Fibroblast of mammary gland (primary cell): ENCODE results near the gene TSHZ2.
"Not testable (repeated sequence)": the region's sequence is repeated elsewhere in the genome, so short reads cannot be mapped to it uniquely, and the experiment has no call there.

Source experiments
- DNase-seq: peaks from one replicate; pipeline ENCODE4 v3.0.0-alpha.2; 2010; ENCODE audit warnings: low read depth
- H3K4me3 ChIP-seq: 2 replicates; pipeline ENCODE4 v1.5.1; 2011; ENCODE audit warnings: low read depth, mild to moderate bottlenecking, low read length, moderate library complexity; ENCODE audit not compliant: control insufficient read depth
- TF ChIP-seq, protein P1 (sequence below): conservative IDR thresholded peaks from 2 replicates; pipeline ENCODE4 v1.5.1; 2011; ENCODE audit warnings: low read depth, low read length, inconsistent platforms; ENCODE audit not compliant: control insufficient read depth, insufficient read depth

Gene TSHZ2

DNA sequence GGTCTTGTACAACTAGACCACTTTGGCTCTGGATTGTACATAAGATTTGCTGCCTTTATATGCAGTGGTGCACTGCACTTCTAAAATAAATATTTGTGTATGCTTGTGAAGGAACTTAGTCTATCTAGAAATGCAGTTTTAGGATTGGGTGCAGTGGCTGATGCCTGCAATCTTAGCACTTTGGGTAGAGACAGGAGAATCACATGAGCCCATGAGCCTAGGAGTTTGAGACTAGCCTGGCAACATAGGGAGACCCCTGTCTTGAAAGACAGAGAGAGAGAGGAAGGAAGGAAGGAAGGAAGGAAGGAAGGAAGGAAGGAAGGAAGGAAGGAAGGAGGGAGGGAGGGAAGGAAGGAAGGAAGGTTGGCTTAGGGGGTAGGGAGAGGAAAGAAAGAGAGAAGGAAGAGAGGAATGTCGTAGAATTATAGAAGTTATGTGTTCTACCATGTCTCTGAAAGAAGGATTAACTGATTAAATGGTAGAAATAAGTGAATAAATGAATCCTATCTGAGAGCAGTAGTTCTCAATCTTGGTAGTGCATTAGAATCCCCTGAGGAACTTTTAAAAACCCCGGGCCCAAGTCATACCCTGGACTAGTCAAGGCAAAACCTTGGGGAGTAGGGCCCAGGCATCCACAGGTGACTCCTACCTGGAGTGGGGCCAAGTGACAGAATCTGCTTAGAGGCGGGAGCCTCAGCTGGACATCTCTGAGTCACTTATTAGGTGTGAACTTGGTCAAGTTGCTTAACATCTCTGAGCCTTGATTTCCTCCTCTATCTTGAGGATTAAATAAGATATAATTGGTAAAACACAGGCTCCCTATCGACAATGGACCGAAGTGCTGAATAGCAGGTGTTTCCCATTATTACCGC lies 491.2 kb downstream of the TSHZ2 start:
- TF ChIP-seq, protein P1, sequence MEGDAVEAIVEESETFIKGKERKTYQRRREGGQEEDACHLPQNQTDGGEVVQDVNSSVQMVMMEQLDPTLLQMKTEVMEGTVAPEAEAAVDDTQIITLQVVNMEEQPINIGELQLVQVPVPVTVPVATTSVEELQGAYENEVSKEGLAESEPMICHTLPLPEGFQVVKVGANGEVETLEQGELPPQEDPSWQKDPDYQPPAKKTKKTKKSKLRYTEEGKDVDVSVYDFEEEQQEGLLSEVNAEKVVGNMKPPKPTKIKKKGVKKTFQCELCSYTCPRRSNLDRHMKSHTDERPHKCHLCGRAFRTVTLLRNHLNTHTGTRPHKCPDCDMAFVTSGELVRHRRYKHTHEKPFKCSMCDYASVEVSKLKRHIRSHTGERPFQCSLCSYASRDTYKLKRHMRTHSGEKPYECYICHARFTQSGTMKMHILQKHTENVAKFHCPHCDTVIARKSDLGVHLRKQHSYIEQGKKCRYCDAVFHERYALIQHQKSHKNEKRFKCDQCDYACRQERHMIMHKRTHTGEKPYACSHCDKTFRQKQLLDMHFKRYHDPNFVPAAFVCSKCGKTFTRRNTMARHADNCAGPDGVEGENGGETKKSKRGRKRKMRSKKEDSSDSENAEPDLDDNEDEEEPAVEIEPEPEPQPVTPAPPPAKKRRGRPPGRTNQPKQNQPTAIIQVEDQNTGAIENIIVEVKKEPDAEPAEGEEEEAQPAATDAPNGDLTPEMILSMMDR: no peak
- no peak overlapping the region for H3K4me3 ChIP-seq
- no peak for DNase-seq

DNA sequence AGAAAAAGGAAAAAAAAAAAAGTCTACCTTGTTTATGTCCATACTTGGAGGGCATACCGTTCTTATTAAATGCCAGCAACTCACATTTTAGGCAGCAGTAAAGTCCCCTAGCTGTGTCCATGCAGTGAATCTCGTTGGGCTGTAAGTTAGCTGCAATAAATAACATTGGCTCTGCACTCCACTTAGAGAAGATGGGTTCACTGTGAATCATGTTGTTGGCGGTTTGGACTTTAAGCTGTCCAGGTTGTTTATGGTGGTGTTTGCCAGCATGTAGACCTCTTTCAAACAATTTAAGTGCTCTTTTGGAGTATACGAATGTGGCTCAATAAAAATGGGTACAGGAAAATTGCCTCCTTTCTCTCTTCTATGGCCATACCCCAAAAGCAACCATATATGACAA lies 494.1 kb downstream of the TSHZ2 start:
- TF ChIP-seq, protein P1: no peak
- DNase-seq: no peak
- no peak overlapping the region for H3K4me3 ChIP-seq

DNA sequence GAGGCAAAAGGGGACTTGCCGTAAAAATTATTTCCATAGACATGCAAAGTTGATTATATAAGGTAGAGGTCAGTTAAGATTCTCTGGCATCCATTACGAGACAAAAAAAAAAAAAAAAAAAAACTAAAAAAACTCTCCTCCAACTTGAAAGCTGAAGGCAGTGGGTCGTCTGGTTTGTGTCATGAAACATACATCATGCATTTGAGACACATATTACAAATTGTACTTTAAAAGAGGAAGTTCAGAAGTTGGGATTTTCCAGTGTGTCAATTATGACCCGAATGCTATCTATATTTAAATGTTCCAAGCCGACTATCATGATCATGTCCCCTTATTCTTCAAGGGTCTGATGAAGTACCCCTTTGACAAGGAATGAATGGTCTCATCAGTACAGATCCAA lies 496.4 kb downstream of the TSHZ2 start:
- TF ChIP-seq, protein P1: no peak
- DNase-seq: no peak

DNA sequence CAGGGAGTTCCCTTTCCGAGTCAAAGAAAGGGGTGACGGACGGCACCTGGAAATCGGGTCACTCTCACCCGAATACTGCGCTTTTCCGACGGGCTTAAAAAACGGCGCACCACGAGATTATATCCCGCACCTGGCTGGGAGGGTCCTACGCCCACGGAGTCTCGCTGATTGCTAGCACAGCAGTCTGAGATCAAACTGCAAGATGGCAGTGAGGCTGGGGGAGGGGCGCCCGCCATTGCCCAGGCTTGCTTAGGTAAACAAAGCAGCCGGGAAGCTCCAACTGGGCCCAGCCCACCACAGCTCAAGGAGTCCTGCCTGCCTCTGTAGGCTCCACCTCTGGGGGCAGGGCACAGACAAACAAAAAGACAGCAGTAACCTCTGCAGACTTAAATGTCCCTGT lies 500.7 kb downstream of the TSHZ2 start:
- DNase-seq: not testable (repeated sequence)

More for the DNA sequence above, 496.4 kb downstream of the TSHZ2 start:
- H3K4me3 ChIP-seq: no peak overlapping the region

DNA sequence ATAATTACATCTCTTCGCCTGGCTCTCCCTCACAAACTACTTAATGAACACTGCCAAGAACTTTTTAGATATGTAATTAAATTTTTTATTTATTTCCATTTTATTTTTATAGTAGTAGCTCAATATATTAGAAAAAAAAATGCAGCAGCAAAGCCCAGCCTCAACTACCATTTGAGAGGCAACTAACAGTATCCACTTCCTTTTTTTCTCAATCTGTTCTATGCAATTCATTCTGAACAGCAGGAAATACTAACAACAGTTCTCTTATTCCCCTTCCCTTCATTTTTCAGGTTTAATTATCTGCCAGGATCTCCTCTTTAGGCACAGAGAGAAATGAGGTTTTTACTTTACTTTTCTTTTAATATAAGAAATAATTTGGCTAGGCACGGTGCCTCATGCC lies 508.8 kb downstream of the TSHZ2 start:
- DNase-seq: no peak
- H3K4me3 ChIP-seq: no peak overlapping the region
- TF ChIP-seq, protein P1: no peak

More for the DNA sequence above, 500.7 kb downstream of the TSHZ2 start:
- not testable (repeated sequence) for H3K4me3 ChIP-seq

DNA sequence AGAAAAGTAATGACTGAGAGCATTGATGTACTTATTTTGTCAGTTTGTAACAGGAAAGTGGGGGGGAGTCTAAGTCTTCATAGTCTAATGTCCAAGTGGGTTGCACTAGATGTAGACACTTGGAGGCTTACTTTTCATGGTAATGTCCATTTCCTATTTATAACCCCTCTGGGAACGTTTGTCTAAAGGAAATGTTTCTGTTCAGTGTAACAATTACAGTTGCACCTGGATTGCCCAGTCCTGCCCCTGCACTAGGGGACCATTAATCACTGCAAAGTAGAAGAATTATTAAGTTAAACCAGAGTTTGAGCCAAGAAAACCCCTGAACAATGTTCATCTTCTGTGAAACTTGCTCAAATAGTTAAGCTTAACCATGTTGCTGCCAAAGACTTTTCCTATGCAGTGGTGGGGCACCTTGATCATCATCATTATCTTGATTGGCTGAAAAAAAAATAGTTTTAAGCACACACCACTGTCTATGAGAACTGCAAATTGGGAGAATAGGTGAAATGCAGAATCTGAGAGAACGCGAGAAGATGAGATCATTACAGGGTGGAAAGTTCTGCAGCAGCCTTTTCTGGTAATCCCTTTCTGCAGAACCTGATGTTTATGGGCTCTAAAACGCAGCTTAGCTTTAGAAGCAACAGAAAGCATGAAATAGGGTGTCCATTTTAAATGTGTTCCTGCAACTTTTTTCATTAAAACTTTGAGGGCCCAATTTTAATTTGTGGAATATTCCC lies 515.5 kb downstream of the TSHZ2 start:
- no peak overlapping the region for H3K4me3 ChIP-seq
- TF ChIP-seq, protein P1: no peak
- DNase-seq: no peak

DNA sequence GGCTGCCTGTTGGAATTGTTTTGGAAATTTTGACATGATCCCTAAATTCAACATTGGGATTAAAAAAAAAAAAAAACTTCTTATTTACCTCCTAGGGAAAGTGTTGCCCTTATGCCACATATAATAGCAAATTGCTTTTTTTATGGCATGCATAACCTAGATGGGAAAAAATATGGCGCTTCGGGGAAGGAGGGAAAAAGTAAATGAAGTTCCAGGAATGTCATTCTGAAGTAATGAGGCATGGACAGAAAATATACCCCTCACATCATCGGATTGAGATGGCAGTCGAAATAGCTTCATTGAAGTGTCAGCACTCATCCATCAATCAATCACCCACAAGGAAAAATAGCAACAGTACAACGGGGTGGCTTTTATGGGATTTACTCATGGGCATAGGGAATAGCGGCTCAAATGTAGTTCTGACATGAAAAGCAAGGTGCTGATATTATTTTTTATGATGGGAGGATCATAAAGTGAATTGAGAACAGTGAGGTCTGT lies 516.7 kb downstream of the TSHZ2 start:
- no peak overlapping the region for H3K4me3 ChIP-seq
- no peak for DNase-seq
- TF ChIP-seq, protein P1: no peak
